Hepatocyte (in vitro differentiated cells): ENCODE data around the gene TOX3. TPM values are rescaled to one million over a fixed set of nuclear protein-coding genes. Genes with fewer than 3 reads are reported as not detected.

Experiments used
- DNase-seq: peaks from one replicate; pipeline ENCODE4 v3.0.0-alpha.2; 2016; ENCODE audit warnings: low spot score
- H2AFZ ChIP-seq: fragments of 200-600 bp; sonication (generic); 2 replicates; pipeline ENCODE4 v1.6.0; 2016; ENCODE audit warnings: antibody characterized with exemption, mild to moderate bottlenecking
- H3K27ac ChIP-seq: fragments of 200-600 bp; sonication (generic); 2 replicates; pipeline ENCODE4 v1.5.1; 2016; ENCODE audit warnings: mild to moderate bottlenecking
- H3K27me3 ChIP-seq: fragments of 200-600 bp; sonication (generic); 2 replicates; pipeline ENCODE4 v1.6.1; 2016
- H3K36me3 ChIP-seq: fragments of 200-600 bp; sonication (generic); replicated peaks from 2 replicates; pipeline ENCODE4 v1.5.1; 2016; ENCODE audit warnings: low read depth; ENCODE audit not compliant: insufficient read depth
- H3K4me1 ChIP-seq: fragments of 200-600 bp; sonication (generic); 2 replicates; pipeline ENCODE4 v1.5.1; 2016; ENCODE audit warnings: mild to moderate bottlenecking, moderate library complexity; ENCODE audit not compliant: insufficient read depth
- H3K4me2 ChIP-seq: fragments of 200-600 bp; sonication (generic); 2 replicates; pipeline ENCODE4 v1.6.0; 2016
- H3K4me3 ChIP-seq: fragments of 200-600 bp; sonication (generic); 2 replicates; pipeline ENCODE4 v1.5.1; 2016; ENCODE audit warnings: mild to moderate bottlenecking
- H3K79me2 ChIP-seq: fragments of 200-600 bp; sonication (generic); 2 replicates; pipeline ENCODE4 v1.6.0; 2017; ENCODE audit warnings: mild to moderate bottlenecking
- H3K9me2 ChIP-seq: fragments of 200-600 bp; sonication (generic); replicated peaks from 2 replicates; pipeline ENCODE4 v1.6.0; 2017; ENCODE audit warnings: mild to moderate bottlenecking; ENCODE audit not compliant: insufficient read depth
- H3K9me3 ChIP-seq: fragments of 200-600 bp; sonication (generic); 2 replicates; pipeline ENCODE4 v1.5.1; 2016; ENCODE audit warnings: low read depth, mild to moderate bottlenecking
- H4K20me1 ChIP-seq: fragments of 200-600 bp; sonication (generic); 2 replicates; pipeline ENCODE4 v1.6.0; 2016; ENCODE audit warnings: mild to moderate bottlenecking; ENCODE audit not compliant: insufficient read depth, poor library complexity, severe bottlenecking
- CTCF ChIP-seq: fragments of 200-600 bp; sonication (generic); IDR thresholded peaks from 2 replicates; pipeline ENCODE4 v1.5.1; 2016; ENCODE audit warnings: antibody characterized with exemption, mild to moderate bottlenecking; ENCODE audit not compliant: poor library complexity
- EZH2 ChIP-seq: fragments of 200-600 bp; sonication (generic); IDR thresholded peaks from 2 replicates; pipeline ENCODE4 v1.6.1; 2016; ENCODE audit warnings: antibody characterized with exemption, mild to moderate bottlenecking, borderline replicate concordance
- EZH2phosphoT487 ChIP-seq: fragments of 200-600 bp; sonication (generic); IDR thresholded peaks from one replicate; pipeline ENCODE4 v1.6.1; 2018; ENCODE audit warnings: antibody characterized with exemption, mild to moderate bottlenecking, low read depth, moderate library complexity; ENCODE audit not compliant: unreplicated experiment, severe bottlenecking
- WGBS: methylation state at CpG from one replicate; pipeline ENCODE4 v1.1.6; 2016; ENCODE audit warnings: low lambda C conversion rate; ENCODE audit errors: missing lambda C conversion rate; 5-methylcytosine and 5-hydroxymethylcytosine counted together
- polyA plus RNA-seq: library from polyadenylated mRNA; unstranded; fragments of >200 nt; fragmentation: Nextera tagmentation; extraction: Ambion mirVana; gene quantifications from 2 replicates; pipeline ENCODE4 v1.2.1, GENCODE V29; 2016
- total RNA-seq: library from RNA; depleted of rRNA; stranded (reverse); fragments of >200 nt; gene quantifications from 2 replicates; pipeline ENCODE4 v1.2.3, GENCODE V29; 2014

TOX3 gene
- total and polyA plus RNA-seq, 2 experiments from 2014 or later, result 11.8 to 23.6 TPM

DNA sequence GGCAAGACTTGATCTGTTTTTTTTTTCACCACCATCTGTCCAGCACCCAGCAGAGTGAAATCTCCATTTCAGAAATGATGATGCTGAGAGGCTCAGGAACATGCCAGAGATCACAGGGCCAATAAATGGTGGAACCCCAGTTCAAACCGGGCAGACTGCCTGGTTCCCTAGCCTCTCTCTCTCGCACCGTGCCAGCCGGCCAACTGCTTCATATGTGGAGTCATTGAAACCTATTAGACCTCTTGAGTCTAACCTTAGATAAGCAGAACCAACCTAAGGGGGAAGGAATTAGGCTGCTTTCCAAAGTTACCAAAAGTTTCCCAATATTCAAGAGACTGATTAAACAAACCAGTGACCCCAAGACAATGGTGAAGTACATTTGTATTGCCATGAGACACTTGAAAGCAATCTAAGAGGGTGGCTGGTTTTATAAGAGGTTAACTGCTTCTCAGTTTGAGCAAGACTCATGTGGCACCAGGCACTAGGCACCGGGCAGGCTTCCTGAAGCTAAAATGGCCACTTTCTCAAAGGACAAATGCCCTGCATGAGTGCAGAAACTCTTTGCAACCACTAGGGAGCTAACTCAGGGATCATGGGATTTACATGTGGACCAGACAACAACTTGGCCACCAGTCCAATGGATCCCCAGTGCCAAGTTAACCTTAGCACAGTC is 18.4 kb downstream of the TOX3 start:
- no peak overlapping the region for H3K4me2 ChIP-seq
- H3K9me2 ChIP-seq, result no peaks in the 10 kb centered on the region
- H2AFZ ChIP-seq, result no peak overlapping the region
- H4K20me1 ChIP-seq, result peaks cover 8% of the 10 kb centered on the region
- no peaks in the 10 kb centered on the region for H3K27me3 ChIP-seq
- H3K9me3 ChIP-seq, result no peaks in the 10 kb centered on the region
- no peaks in the 10 kb centered on the region for H3K4me1 ChIP-seq
- H3K27ac ChIP-seq, result no peak overlapping the region
- 84% methylated on average over 5 of the region's 5 CpGs for WGBS
- no peak for TF ChIP-seq EZH2phosphoT487
- TF ChIP-seq CTCF, result peak; percentile 23
- no peak for TF ChIP-seq EZH2
- no peak for DNase-seq
- no peaks in the 10 kb centered on the region for H3K36me3 ChIP-seq
- no peak overlapping the region for H3K4me3 ChIP-seq
- H3K79me2 ChIP-seq, result peaks cover 78% of the 10 kb centered on the region

DNA sequence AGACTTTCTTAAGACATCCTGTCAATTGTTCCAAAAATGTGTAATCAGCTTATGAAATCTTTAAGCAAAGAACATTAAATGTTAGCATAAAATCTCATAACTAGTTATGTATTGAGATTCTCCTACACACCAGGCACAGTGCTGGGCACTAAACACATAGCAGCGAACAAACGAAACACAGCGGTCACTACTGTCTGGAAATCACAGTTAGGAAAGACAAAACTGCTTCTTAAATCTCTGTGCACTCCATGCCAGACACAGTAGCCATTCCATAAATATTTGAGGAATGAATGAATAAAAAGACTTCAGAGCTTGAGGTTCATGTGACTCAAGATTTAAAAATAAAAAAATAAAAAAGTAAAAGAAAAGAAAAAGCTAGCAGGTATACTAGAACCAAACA is 20.1 kb downstream of the TOX3 start:
- Histone ChIP-seq H4K20me1 (peaks cover 8% of the 10 kb centered on the region), H3K27ac (no peak overlapping the region), H3K4me1 (no peaks in the 10 kb centered on the region), H3K4me3 (no peak overlapping the region), H3K27me3 (no peaks in the 10 kb centered on the region), H2AFZ (no peak overlapping the region), H3K9me3 (no peaks in the 10 kb centered on the region), H3K79me2 (peaks cover 77% of the 10 kb centered on the region), H3K9me2 (no peaks in the 10 kb centered on the region), H3K36me3 (no peaks in the 10 kb centered on the region), H3K4me2 (no peak overlapping the region)
- TF ChIP-seq EZH2phosphoT487, result no peak
- no peak for TF ChIP-seq EZH2
- 95% methylated on average over 3 of the region's 3 CpGs for WGBS
- no peak for DNase-seq

GRCh38 chr16:52526116-52526828 is 20.7 kb downstream of the TOX3 start:
- DNase-seq, result no peak
- no peaks in the 10 kb centered on the region for H3K9me3 ChIP-seq
- WGBS, result 83% methylated on average over 8 of the region's 8 CpGs
- no peaks in the 10 kb centered on the region for H3K36me3 ChIP-seq
- peaks cover 80% of the 10 kb centered on the region for H3K79me2 ChIP-seq
- H4K20me1 ChIP-seq, result peaks cover 8% of the 10 kb centered on the region
- no peak overlapping the region for H2AFZ ChIP-seq
- TF ChIP-seq EZH2, result no peak
- no peak for TF ChIP-seq CTCF
- TF ChIP-seq EZH2phosphoT487, result no peak
- no peaks in the 10 kb centered on the region for H3K9me2 ChIP-seq
- H3K4me3 ChIP-seq, result no peak overlapping the region
- H3K4me1 ChIP-seq, result no peaks in the 10 kb centered on the region
- no peak overlapping the region for H3K4me2 ChIP-seq
- no peak overlapping the region for H3K27ac ChIP-seq
- H3K27me3 ChIP-seq, result no peaks in the 10 kb centered on the region

- Histone ChIP-seq H3K27me3 (no peaks in the 10 kb centered on the region), H3K4me3 (no peak overlapping the region), H2AFZ (no peak overlapping the region), H3K79me2 (peaks cover 70% of the 10 kb centered on the region), H3K36me3 (no peaks in the 10 kb centered on the region), H4K20me1 (peaks cover 4% of the 10 kb centered on the region), H3K4me1 (no peaks in the 10 kb centered on the region), H3K27ac (no peak overlapping the region), H3K9me2 (no peaks in the 10 kb centered on the region), H3K9me3 (no peaks in the 10 kb centered on the region), H3K4me2 (no peak overlapping the region)
- WGBS, result 94% methylated on average over 6 of the region's 6 CpGs
- no peak for TF ChIP-seq CTCF
- no peak for TF ChIP-seq EZH2phosphoT487
- no peak for TF ChIP-seq EZH2
- no peak for DNase-seq
Observed at GRCh38 chr16:52521570-52521969, 25.4 kb downstream of the TOX3 start.
